K562 (cell line): Measurements from ENCODE around the gene BSN. TPM values are rescaled to one million over a fixed set of nuclear protein-coding genes. Genes with fewer than 3 reads are reported as not detected.

Experiments
- ATAC-seq: fragments of 200-7000 bp; cut with Tn5 transposase; 3 replicates; pipeline ENCODE4 v1.9.1; 2020; ENCODE audit warnings: moderate library complexity
- BruUV-seq: library from RNA; stranded (reverse); fragments of 400-500 nt; replicated peaks from 2 replicates; lab custom pipeline; 2021; lab: Mats Ljungman, UMichigan
- CTCF ChIA-PET: fragments of 300-600 bp; formaldehyde crosslinking; extraction: SDS; loops from one replicate; lab custom pipeline; 2021; ENCODE audit warnings: low intra/inter-chr PET ratio; lab: Yijun Ruan, JAX
- POLR2A ChIA-PET: fragments of 300-600, 350-650 bp; sonication (Branson Sonifier 250); formaldehyde crosslinking; extraction: SDS; loops from one replicate; lab custom pipeline; 2021; ENCODE audit warnings: antibody characterized with exemption, inconsistent platforms; lab: Yijun Ruan, JAX
- DNase-seq, 4 experiments: peaks; one replicate each; pipeline versions ENCODE4 v3.0.0 to v3.0.0-alpha.2; 2011 to 2018; ENCODE audit warnings: low spot score in 3 of 4, mixed read lengths in 3 of 4; ENCODE audit errors: extremely low read depth in 1 of 4
- FAIRE-seq: peaks from 2 replicates; lab custom pipeline; 2011; peaks lifted over from hg19 to GRCh38; lab: Jason Lieb, UNC
- H2AFZ ChIP-seq: 2 replicates; pipeline ENCODE4 v1.6.0; 2011; ENCODE audit warnings: low read depth, low read length, control low read depth, inconsistent platforms
- H3K27ac ChIP-seq: fragments of 200-600 bp; 3 replicates; pipeline ENCODE4 v1.8.0; 2011; ENCODE audit warnings: low read depth, mild to moderate bottlenecking, control low read depth, inconsistent platforms, low read length, moderate library complexity, mixed read lengths; ENCODE audit errors: extremely low read depth
- H3K27me3 ChIP-seq, 2 experiments: fragments of 300-600 bp in 1 of 2; 2 replicates in 1 of 2; 3 replicates in 1 of 2; pipeline versions ENCODE4 v1.6.0 to v1.8.0; 2011; ENCODE audit warnings: inconsistent platforms in 2 of 2, low read length in 2 of 2, mild to moderate bottlenecking in 1 of 2, mixed read lengths in 1 of 2, moderate library complexity in 1 of 2; ENCODE audit not compliant: control insufficient read depth in 2 of 2, insufficient read depth in 2 of 2
- H3K36me3 ChIP-seq: fragments of 300-600 bp; 3 replicates; pipeline ENCODE4 v1.8.0; 2011; ENCODE audit warnings: mild to moderate bottlenecking, low read length, inconsistent platforms; ENCODE audit not compliant: control insufficient read depth, insufficient read depth
- H3K4me1 ChIP-seq, 2 experiments: fragments of 200-600 bp in 1 of 2; replicated peaks in 1 of 2; 2 replicates in 1 of 2; 3 replicates in 1 of 2; pipeline versions ENCODE4 v1.5.1 to v1.8.0; 2011; ENCODE audit warnings: inconsistent platforms in 2 of 2, low read length in 2 of 2, mild to moderate bottlenecking in 1 of 2, mixed read lengths in 1 of 2, moderate library complexity in 1 of 2; ENCODE audit not compliant: control insufficient read depth in 2 of 2, insufficient read depth in 2 of 2
- H3K4me2 ChIP-seq: 2 replicates; pipeline ENCODE4 v1.6.1; 2011; ENCODE audit warnings: low read length, control low read depth, inconsistent platforms, mixed read lengths; ENCODE audit not compliant: insufficient read depth
- H3K4me3 ChIP-seq: fragments of 200-600 bp; sonication (generic), shearing (Covaris generic); 2 replicates; pipeline ENCODE4 v1.5.1; 2016; ENCODE audit warnings: control low read depth, inconsistent platforms
- H3K79me2 ChIP-seq: fragments of 200-600 bp; 3 replicates; pipeline ENCODE4 v1.8.0; 2011; ENCODE audit warnings: low read length, inconsistent platforms; ENCODE audit not compliant: control insufficient read depth, insufficient read depth
- H3K9ac ChIP-seq, 2 experiments: 2 replicates each; pipeline versions ENCODE4 v1.6.0 to v1.6.1; 2011; ENCODE audit warnings: low read depth in 2 of 2, low read length in 2 of 2, control low read depth in 1 of 2, inconsistent platforms in 1 of 2, mild to moderate bottlenecking in 1 of 2, mixed read lengths in 1 of 2; ENCODE audit not compliant: insufficient read depth in 1 of 2
- H3K9me1 ChIP-seq: one replicate; pipeline ENCODE4 v1.6.0; 2011; ENCODE audit warnings: inconsistent platforms, mild to moderate bottlenecking, low read length, moderate library complexity; ENCODE audit not compliant: control insufficient read depth, insufficient read depth
- H3K9me3 ChIP-seq: replicated peaks from 2 replicates; pipeline ENCODE4 v1.5.1; 2011; ENCODE audit warnings: low read depth, low read length, inconsistent platforms; ENCODE audit not compliant: control insufficient read depth, insufficient read depth
- H4K20me1 ChIP-seq: replicated peaks from 2 replicates; pipeline ENCODE4 v1.6.1; 2011; ENCODE audit warnings: low read length, inconsistent platforms, mixed read lengths; ENCODE audit not compliant: control insufficient read depth, insufficient read depth
- CEBPG ChIP-seq, 3 experiments: fragments of 200-800 bp in 1 of 3; sonication (Bioruptor generic) in 1 of 3; sonication (generic) in 1 of 3; formaldehyde crosslinking in 1 of 3; IDR thresholded peaks in 2 of 3; conservative IDR thresholded peaks in 1 of 3; 2 replicates each; pipeline versions ENCODE4 v1.6.1 to v1.8.0; 2016 to 2022; ENCODE audit warnings: missing compliant biosample characterization in 2 of 3, missing genetic modification characterization in 2 of 3, mild to moderate bottlenecking in 1 of 3, missing genetic modification reagents in 1 of 3
- GATA2 ChIP-seq: sonication (generic); formaldehyde crosslinking; IDR thresholded peaks from 2 replicates; pipeline ENCODE4 v1.4.0; 2020; ENCODE audit warnings: mild to moderate bottlenecking, missing genetic modification reagents
- GATAD2A ChIP-seq: fragments of 450-650 bp; IDR thresholded peaks from 2 replicates; pipeline ENCODE4 v1.6.1; 2017
- MAFG ChIP-seq: fragments of 450-650 bp; conservative IDR thresholded peaks from 2 replicates; pipeline ENCODE4 v1.6.1; 2016; ENCODE audit warnings: missing genetic modification characterization, missing compliant biosample characterization
- NFE2L1 ChIP-seq: fragments of 450-650 bp; IDR thresholded peaks from 2 replicates; pipeline ENCODE4 v1.6.1; 2016; ENCODE audit warnings: missing genetic modification characterization, low read depth, mild to moderate bottlenecking, missing compliant biosample characterization, moderate library complexity, borderline replicate concordance
- POLR3A ChIP-seq: IDR thresholded peaks from 2 replicates; pipeline ENCODE4 v1.6.1; 2011; ENCODE audit warnings: borderline replicate concordance, mild to moderate bottlenecking, moderate library complexity; ENCODE audit not compliant: insufficient read length, insufficient read depth; ENCODE audit errors: extremely low read depth
- WGBS: fragments of 100-300 bp; shearing (Covaris generic); methylation state at CpG from one replicate; pipeline ENCODE4 v1.1.6; 2016; ENCODE audit warnings: low coverage, mixed read lengths; ENCODE audit not compliant: insufficient coverage; ENCODE audit errors: missing lambda C conversion rate; 5-methylcytosine and 5-hydroxymethylcytosine counted together
- in situ Hi-C: fragments of 300-500 bp; cut with MboI; formaldehyde crosslinking; loops from 4 replicates; pipeline ENCODE4 v1.15.0; 2018; ENCODE audit warnings: inconsistent platforms, mixed read lengths
- intact Hi-C: fragments of 100-400 bp; cut with micrococcal nuclease; formaldehyde crosslinking; loops from 2 replicates; pipeline ENCODE4 v1.14.2; 2022
- polyA plus RNA-seq, 8 experiments: library from polyadenylated mRNA; depleted of rRNA in 4 of 8; stranded (reverse) in 5 of 8; unstranded in 3 of 8; fragments of >200 nt; fragmentation: Nextera tagmentation in 2 of 8; fragmentation: Illumina TruSeq in 1 of 8; extraction: Ambion mirVana in 2 of 8; extraction: Trizol in 1 of 8; gene quantifications; 2 replicates each; pipeline versions ENCODE4 v1.2.1 to v1.2.3, GENCODE V29; 2011 to 2014; ENCODE audit warnings: inconsistent platforms in 1 of 8, missing spikeins in 1 of 8
- total RNA-seq, 7 experiments: library from RNA; depleted of rRNA in 6 of 7; stranded (reverse); fragments of >200 nt in 6 of 7; fragmentation: Illumina TruSeq in 2 of 7; extraction: Trizol in 2 of 7; gene quantifications; 2 replicates each; pipeline versions ENCODE4 v1.2.1 to v1.2.3, GENCODE V29; 2011 to 2021; ENCODE audit warnings: low replicate concordance in 1 of 7

The BSN gene
- total and polyA plus RNA-seq, 9 of the 15 experiments (the other 6 are each of a cell fraction or from before 2014, with no cell fraction given) = 0.03 to 1.5 (median 0.29) TPM

DNA sequence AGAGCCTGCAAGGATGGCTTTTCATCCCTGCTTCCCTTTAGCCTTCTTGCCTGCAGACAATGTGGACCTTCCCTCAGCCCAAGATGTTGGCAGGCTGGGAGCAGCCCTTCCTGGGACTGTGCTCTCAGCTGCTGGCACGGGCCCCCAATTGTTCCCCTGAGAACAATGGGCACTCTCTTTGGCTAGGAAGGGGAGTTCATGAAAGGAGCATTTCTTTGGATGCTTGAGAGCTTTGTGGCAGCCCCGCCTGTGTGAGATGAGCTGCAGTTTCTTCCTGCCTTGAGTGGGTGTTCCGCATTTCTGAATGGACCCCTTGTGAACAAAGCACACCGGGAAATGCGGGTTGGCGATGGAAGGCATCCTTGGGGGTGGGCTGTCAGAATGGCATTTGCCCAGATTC is 35.0 kb upstream of the BSN start:
- no peak for DNase-seq
- no peak overlapping the region for H3K27ac ChIP-seq
- no peak overlapping the region for H3K4me3 ChIP-seq
- peaks cover 39% of the 10 kb centered on the region; the same call in 2 of the 3 replicates for H3K36me3 ChIP-seq
- H3K79me2 ChIP-seq = no peaks in the 10 kb centered on the region
- no peak overlapping the region for H3K4me2 ChIP-seq
- H3K27me3 ChIP-seq = no peaks in the 10 kb centered on the region
- TF ChIP-seq GATA2 (CRISPR knock-in tag) (no peak), NFE2L1 (tag) (no peak), GATAD2A (no peak), MAFG (tag) (no peak), CEBPG (CRISPR knock-in tag; IDR thresholded peaks at IDR 0.05) (no peak), CEBPG (tag; conservative IDR thresholded peaks at IDR 0.05 in 1 of 2, IDR thresholded peaks at IDR 0.05 in 1 of 2) (no peak), POLR3A (no peak)
- no peaks in the 10 kb centered on the region for H4K20me1 ChIP-seq
- intact Hi-C loops = no loop called here
- H3K9me1 ChIP-seq = no peaks in the 10 kb centered on the region
- H3K9me3 ChIP-seq = no peaks in the 10 kb centered on the region
- 93% methylated on average over 5 of the region's 6 CpGs for WGBS
- in situ Hi-C loops = no loop called here
- H2AFZ ChIP-seq = no peak overlapping the region
- ChIA-PET POLR2A (interaction anchor here (0.6 kb wide), 1 partner anchor 38 kb away, joined by 3 read pairs; no protein-coding TSS in a partner anchor), CTCF (no interaction called here)
- no TSS peak for BruUV-seq
- H3K4me1 ChIP-seq = no peaks in the 10 kb centered on the region
- FAIRE-seq = no peak
- no peak for ATAC-seq
- H3K9ac ChIP-seq = peak overlapping the region in 1 of 2 experiments; percentile 35; a peak in 1 of 4 replicates
